ENCODE data around the gene MEF2C. TPM values are rescaled to one million over a fixed set of nuclear protein-coding genes. Genes with fewer than 3 reads are reported as not detected.

The MEF2C gene
- total RNA-seq, 2 donors from 2014 or later = 7.0 to 23.7 TPM

DNA sequence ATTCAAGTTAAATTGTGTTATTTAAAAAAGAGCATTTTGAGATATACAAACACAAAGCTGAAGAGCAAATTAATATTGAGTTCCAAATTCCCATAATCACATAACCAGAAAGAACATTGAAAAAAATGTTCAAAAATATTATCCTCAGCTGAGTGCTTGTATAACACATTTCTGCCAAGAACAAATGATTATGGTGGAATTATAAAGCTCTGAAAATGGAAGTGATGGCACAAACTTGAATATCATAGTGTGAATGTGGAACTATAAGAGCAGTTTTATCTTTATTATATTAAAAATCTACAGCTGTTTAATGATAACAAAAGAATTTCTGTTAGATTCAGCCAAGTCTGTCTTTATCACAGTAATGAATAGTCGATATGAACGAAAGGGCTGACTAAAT, 117.8 kb downstream of the MEF2C start:
- no peak for DNase-seq
- intact Hi-C loops (cut with DNase I) = no loop called here
- no peaks in the 10 kb centered on the region for H3K9me3 ChIP-seq
- H3K27me3 ChIP-seq = no peaks in the 10 kb centered on the region
- H3K4me1 ChIP-seq = no peaks in the 10 kb centered on the region
- no peak overlapping the region for H3K4me3 ChIP-seq
- 26 to 34% methylated on average over 2 of the region's 2 CpGs for WGBS, 2 donors
- no peaks in the 10 kb centered on the region for H3K36me3 ChIP-seq (replicated peaks in 1 of 2; ENCODE audit: insufficient read depth in 1 of 2, low read depth in 2 of 2)
- no peak overlapping the region for H3K27ac ChIP-seq
- no peak for ATAC-seq
- TF ChIP-seq, protein P1, sequence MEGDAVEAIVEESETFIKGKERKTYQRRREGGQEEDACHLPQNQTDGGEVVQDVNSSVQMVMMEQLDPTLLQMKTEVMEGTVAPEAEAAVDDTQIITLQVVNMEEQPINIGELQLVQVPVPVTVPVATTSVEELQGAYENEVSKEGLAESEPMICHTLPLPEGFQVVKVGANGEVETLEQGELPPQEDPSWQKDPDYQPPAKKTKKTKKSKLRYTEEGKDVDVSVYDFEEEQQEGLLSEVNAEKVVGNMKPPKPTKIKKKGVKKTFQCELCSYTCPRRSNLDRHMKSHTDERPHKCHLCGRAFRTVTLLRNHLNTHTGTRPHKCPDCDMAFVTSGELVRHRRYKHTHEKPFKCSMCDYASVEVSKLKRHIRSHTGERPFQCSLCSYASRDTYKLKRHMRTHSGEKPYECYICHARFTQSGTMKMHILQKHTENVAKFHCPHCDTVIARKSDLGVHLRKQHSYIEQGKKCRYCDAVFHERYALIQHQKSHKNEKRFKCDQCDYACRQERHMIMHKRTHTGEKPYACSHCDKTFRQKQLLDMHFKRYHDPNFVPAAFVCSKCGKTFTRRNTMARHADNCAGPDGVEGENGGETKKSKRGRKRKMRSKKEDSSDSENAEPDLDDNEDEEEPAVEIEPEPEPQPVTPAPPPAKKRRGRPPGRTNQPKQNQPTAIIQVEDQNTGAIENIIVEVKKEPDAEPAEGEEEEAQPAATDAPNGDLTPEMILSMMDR (IDR thresholded peaks at IDR 0.05) = no peak
- TF ChIP-seq POLR2A (IDR thresholded peaks at IDR 0.05) = no peak

DNA sequence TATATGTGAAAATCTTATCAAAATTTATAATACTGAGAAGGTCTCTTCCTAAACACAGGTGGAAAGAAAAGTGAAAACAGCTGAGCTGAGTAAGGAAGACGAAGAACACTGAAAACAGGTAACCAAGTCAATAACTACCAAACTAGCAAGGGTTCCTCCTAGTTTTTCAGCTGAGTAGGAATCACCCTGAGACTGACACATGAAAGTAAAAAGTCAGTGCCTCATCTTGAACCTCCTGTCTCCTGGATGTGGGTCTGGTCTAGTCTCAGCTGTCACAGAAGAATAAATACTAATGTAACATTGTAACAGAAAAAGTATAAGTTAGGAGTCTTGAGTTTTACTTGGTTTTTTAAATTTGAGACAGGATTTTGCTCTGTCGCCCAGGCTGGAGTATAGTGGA, 121.0 kb downstream of the MEF2C start:
- ATAC-seq = no peak
- no peak overlapping the region for H3K4me3 ChIP-seq
- DNase-seq = no peak
- no peaks in the 10 kb centered on the region for H3K36me3 ChIP-seq (replicated peaks in 1 of 2; ENCODE audit: insufficient read depth in 1 of 2, low read depth in 2 of 2)
- no peaks in the 10 kb centered on the region for H3K9me3 ChIP-seq
- no peak for TF ChIP-seq POLR2A (IDR thresholded peaks at IDR 0.05)
- TF ChIP-seq, protein P1 (IDR thresholded peaks at IDR 0.05) = no peak
- H3K27me3 ChIP-seq = no peaks in the 10 kb centered on the region
- no peaks in the 10 kb centered on the region for H3K4me1 ChIP-seq
- 78% methylated on average over 2 of the region's 2 CpGs for WGBS, 2 donors
- intact Hi-C loops (cut with DNase I) = no loop called here
- no peak overlapping the region for H3K27ac ChIP-seq

DNA sequence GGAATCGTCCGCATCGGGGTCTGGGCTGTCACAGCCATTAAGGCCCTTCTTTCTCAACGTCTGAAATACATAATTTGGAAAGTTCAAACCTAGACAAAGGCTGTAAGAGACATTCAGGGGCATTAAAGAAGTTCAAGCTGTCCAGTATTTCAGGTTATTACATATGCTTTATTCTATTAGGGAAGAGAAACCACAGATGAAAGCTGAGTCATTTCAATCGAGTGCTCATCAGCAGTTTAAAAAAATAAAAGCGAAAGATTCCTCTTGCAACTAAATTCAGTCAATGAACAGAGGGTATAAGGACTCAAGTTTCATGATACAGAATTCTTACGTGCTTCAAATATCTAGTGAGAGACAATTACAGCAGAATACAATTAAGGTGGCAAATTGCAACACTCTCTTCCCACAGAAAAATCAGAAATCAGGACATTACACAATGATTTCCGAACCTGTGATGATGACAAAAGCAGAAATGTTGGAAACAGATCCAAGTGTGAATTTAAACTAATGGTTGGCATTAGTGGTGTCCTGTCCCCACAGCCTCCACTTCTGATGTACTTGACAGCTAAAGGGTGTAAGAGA, 121.6 kb downstream of the MEF2C start:
- no peak for DNase-seq
- H3K9me3 ChIP-seq = no peaks in the 10 kb centered on the region
- no peak for TF ChIP-seq POLR2A (IDR thresholded peaks at IDR 0.05)
- TF ChIP-seq, protein P1 (IDR thresholded peaks at IDR 0.05) = no peak
- no peaks in the 10 kb centered on the region for H3K36me3 ChIP-seq (replicated peaks in 1 of 2; ENCODE audit: insufficient read depth in 1 of 2, low read depth in 2 of 2)
- H3K27me3 ChIP-seq = no peaks in the 10 kb centered on the region
- ATAC-seq = no peak
- H3K27ac ChIP-seq = no peak overlapping the region
- no peak overlapping the region for H3K4me3 ChIP-seq
- H3K4me1 ChIP-seq = no peaks in the 10 kb centered on the region
- intact Hi-C loops (cut with DNase I) = no loop called here
- 54 to 61% methylated on average over 8 of the region's 8 CpGs for WGBS, 2 donors

DNA sequence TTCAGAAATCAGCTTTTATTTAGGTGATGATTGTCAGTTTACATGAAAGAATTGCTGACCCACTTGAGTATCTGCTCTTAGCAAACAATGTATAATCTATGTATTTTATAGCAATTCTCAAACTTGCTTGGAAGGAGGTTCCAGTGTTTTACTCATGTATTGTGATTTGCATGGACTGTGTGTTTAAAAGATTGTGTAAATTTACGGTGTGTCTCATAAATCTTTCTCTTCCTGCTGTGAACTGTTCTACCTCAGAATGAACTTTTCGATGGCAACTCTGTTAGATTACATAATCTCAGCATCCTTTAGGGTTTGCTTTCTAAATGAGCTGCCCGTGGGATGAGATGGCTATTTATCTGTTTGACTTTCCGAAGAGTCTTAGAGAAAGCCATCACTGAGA, 122.5 kb downstream of the MEF2C start:
- Histone ChIP-seq H3K4me1 (no peaks in the 10 kb centered on the region), H3K9me3 (no peaks in the 10 kb centered on the region), H3K4me3 (no peak overlapping the region), H3K36me3 (replicated peaks in 1 of 2; ENCODE audit: insufficient read depth in 1 of 2, low read depth in 2 of 2) (no peaks in the 10 kb centered on the region), H3K27me3 (no peaks in the 10 kb centered on the region), H3K27ac (no peak overlapping the region)
- DNase-seq (no peak), ATAC-seq (no peak)
- TF ChIP-seq, protein P1 (IDR thresholded peaks at IDR 0.05) = no peak
- no peak for TF ChIP-seq POLR2A (IDR thresholded peaks at IDR 0.05)
- intact Hi-C loops (cut with DNase I) = no loop called here
- 36 to 42% methylated on average over 4 of the region's 4 CpGs for WGBS, 2 donors

DNA sequence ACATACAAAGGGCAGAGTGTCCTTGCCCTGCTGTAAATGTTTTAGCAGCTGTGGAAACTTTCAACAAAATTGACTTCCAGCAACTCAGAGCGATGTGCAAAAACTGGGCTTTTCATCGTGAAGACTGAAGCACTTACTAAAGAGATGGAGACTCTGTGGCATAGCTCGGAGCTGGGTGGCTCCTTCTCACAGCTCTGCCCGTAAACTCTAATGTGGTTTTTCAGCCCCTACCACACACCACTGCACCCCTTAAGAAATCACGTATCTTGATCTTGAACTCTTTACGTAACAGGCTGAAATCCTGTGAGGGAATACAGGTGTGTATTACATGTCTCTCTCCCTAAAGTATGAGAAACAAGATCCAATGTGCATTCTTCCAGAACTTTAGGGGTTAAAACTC, 124.4 kb downstream of the MEF2C start:
- no peaks in the 10 kb centered on the region for H3K27me3 ChIP-seq
- no peak for TF ChIP-seq POLR2A (IDR thresholded peaks at IDR 0.05)
- TF ChIP-seq, protein P1 (IDR thresholded peaks at IDR 0.05) = no peak
- WGBS, 2 donors = 80 to 82% methylated on average over 6 of the region's 6 CpGs
- no peaks in the 10 kb centered on the region for H3K9me3 ChIP-seq
- DNase-seq = no peak
- intact Hi-C loops (cut with DNase I) = no loop called here
- no peak overlapping the region for H3K4me3 ChIP-seq
- no peak overlapping the region for H3K27ac ChIP-seq
- H3K4me1 ChIP-seq = no peaks in the 10 kb centered on the region
- no peak for ATAC-seq
- H3K36me3 ChIP-seq (replicated peaks in 1 of 2; ENCODE audit: insufficient read depth in 1 of 2, low read depth in 2 of 2) = no peaks in the 10 kb centered on the region
